ENCODE results near the gene ARID3A. TPM values are rescaled to one million over a fixed set of nuclear protein-coding genes. Genes with fewer than 3 reads are reported as not detected.

Gene ARID3A
- total and polyA plus RNA-seq, 2 donors (not counting 3 experiments of a cell fraction or from before 2014, with no cell fraction given), result 5.4 to 13.2 TPM

DNA sequence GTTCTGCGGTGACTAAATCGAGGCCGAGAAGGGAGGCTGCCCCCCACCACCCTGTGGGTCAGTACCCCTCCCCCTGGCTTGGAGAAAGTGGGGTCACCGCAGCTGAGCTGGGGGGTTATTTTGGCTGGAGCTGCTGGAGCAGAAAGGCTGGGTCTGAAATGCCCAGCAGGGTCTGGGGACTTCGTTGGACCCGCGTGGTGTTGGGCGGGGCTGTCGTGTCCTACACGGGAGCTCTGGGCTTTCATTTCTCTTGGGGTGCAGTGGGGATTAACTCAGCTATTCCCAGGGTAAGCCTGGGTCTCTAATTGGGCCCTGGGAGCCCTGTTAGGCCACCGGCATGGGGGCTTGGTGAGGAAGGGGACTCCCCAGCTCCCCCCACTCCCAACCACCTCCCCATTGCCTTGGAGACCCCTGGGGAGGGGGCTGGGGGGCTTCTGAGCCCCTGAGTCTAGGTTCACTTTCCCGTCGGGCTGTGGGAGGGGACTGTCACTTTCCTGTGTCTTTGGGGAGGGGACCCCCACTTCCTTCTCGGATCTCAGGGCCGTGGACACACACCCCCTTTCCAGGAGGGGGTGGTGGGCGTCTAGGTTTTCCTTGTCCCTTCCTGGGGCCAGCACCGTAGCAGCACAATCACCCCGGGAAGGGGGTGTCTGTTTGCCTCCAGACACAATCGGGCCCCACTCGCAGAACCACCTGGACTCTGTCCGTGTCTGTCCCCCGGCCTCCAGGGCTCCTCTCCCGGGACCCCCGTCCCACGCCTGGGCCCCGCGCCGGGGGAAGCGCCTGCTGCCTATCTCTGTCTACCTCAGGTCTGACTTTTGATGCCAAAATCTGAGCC, 48.1 kb downstream of the ARID3A start:
- Histone ChIP-seq H3K36me3 (ENCODE audit: control insufficient read depth in 2 of 2, extremely low read depth in 1 of 2, insufficient read depth in 2 of 2, low read length in 2 of 2) (peaks cover 0 to 4% of the 10 kb centered on the region in 2 experiments), H3K9me1 (replicated peaks; ENCODE audit: control insufficient read depth, extremely low read depth, insufficient read depth, low read length) (no peaks in the 10 kb centered on the region), H3K4me3 (replicated peaks in 1 of 3; ENCODE audit: insufficient read depth in 1 of 3, low read depth in 1 of 3, low read length in 3 of 3) (no peak overlapping the region), H2AFZ (ENCODE audit: low read depth, low read length) (no peak overlapping the region), H3K79me2 (ENCODE audit: control insufficient read depth, insufficient read depth, low read length) (no peaks in the 10 kb centered on the region), H3K4me1 (ENCODE audit: control insufficient read depth, extremely low read depth, insufficient read depth, low read length) (no peaks in the 10 kb centered on the region), H3K27ac (ENCODE audit: insufficient read depth, low read depth, low read length) (no peak overlapping the region), H3K9ac (replicated peaks; ENCODE audit: extremely low read depth, insufficient read depth, low read length) (no peak overlapping the region), H3K27me3 (ENCODE audit: control insufficient read depth in 2 of 2, insufficient read depth in 2 of 2, low read length in 2 of 2) (no peaks in the 10 kb centered on the region), H3K4me2 (ENCODE audit: insufficient read depth, low read length) (no peak overlapping the region), H3K9me3 (replicated peaks; ENCODE audit: control insufficient read depth, insufficient read depth, low read length) (no peaks in the 10 kb centered on the region), H4K20me1 (replicated peaks; ENCODE audit: control insufficient read depth, extremely low read depth, insufficient read depth, low read length) (no peaks in the 10 kb centered on the region)
- TF ChIP-seq POLR2AphosphoS5 (IDR thresholded peaks at IDR 0.05; ENCODE audit: insufficient read depth, low read depth, low read length), result no peak
- no peak for TF ChIP-seq GATA2 (IDR thresholded peaks at IDR 0.05; ENCODE audit: insufficient read depth, insufficient read length, low read depth, low read length)
- TF ChIP-seq, protein P1, sequence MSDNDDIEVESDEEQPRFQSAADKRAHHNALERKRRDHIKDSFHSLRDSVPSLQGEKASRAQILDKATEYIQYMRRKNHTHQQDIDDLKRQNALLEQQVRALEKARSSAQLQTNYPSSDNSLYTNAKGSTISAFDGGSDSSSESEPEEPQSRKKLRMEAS (IDR thresholded peaks at IDR 0.05; ENCODE audit: insufficient read depth, insufficient read length), result no peak
- no peak for TF ChIP-seq MYC (IDR thresholded peaks at IDR 0.05; ENCODE audit: low read depth, low read length)
- no peak for TF ChIP-seq JUN (IDR thresholded peaks at IDR 0.05; ENCODE audit: borderline replicate concordance, insufficient read depth, insufficient read length, low read depth)
- no peak for TF ChIP-seq POLR2A (IDR thresholded peaks at IDR 0.05; ENCODE audit: low read depth, low read length)
- TF ChIP-seq, protein P2, sequence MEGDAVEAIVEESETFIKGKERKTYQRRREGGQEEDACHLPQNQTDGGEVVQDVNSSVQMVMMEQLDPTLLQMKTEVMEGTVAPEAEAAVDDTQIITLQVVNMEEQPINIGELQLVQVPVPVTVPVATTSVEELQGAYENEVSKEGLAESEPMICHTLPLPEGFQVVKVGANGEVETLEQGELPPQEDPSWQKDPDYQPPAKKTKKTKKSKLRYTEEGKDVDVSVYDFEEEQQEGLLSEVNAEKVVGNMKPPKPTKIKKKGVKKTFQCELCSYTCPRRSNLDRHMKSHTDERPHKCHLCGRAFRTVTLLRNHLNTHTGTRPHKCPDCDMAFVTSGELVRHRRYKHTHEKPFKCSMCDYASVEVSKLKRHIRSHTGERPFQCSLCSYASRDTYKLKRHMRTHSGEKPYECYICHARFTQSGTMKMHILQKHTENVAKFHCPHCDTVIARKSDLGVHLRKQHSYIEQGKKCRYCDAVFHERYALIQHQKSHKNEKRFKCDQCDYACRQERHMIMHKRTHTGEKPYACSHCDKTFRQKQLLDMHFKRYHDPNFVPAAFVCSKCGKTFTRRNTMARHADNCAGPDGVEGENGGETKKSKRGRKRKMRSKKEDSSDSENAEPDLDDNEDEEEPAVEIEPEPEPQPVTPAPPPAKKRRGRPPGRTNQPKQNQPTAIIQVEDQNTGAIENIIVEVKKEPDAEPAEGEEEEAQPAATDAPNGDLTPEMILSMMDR (IDR thresholded peaks at IDR 0.05; ENCODE audit: extremely low read depth in 1 of 2, insufficient read depth in 1 of 2, low read depth in 1 of 2, low read length in 2 of 2), result no peak
- no peak for TF ChIP-seq EZH2 (IDR thresholded peaks at IDR 0.05; ENCODE audit: borderline replicate concordance, low read depth, low read length, severe bottlenecking)
- no peak for TF ChIP-seq FOS (IDR thresholded peaks at IDR 0.05; ENCODE audit: borderline replicate concordance, insufficient read depth, low read length)
- ChIA-PET CTCF (interaction anchor here (1.2 kb wide), 1 partner anchor 10 kb away, joined by 4 read pairs; the partner anchor contains the start of gene WDR18), POLR2A (no interaction called here)
- intact Hi-C loops (cut with micrococcal nuclease) (no loop called here), dilution Hi-C loops (cut with MboI; ENCODE audit: extremely low pct_ligation_motif_present, low sequenced_read_pairs) (no loop called here)
- no TSS peak for BruUV-seq (replicated peaks)
- DNase-seq (ENCODE audit: low read depth, low spot score) (no peak), FAIRE-seq (no peak)
